SJSA1 (cell line): ENCODE data around the gene CRYL1. TPM values are rescaled to one million over a fixed set of nuclear protein-coding genes. Genes with fewer than 3 reads are reported as not detected.

Source experiments
- DNase-seq, 2 experiments: peaks; one replicate each; pipeline ENCODE4 v3.0.0-alpha.2; 2015 to 2020; ENCODE audit warnings: low spot score in 2 of 2, low read depth in 1 of 2
- H3K27ac ChIP-seq: fragments of 250-450 bp; sonication (Bioruptor Pico); 2 replicates; pipeline ENCODE4 v1.5.1; 2020; ENCODE audit warnings: mild to moderate bottlenecking, moderate library complexity
- H3K27me3 ChIP-seq: fragments of 250-450 bp; sonication (Bioruptor Pico); replicated peaks from 2 replicates; pipeline ENCODE4 v1.5.1; 2020; ENCODE audit warnings: mild to moderate bottlenecking, moderate library complexity
- H3K36me3 ChIP-seq: fragments of 250-450 bp; sonication (Bioruptor Pico); 2 replicates; pipeline ENCODE4 v1.5.1; 2020; ENCODE audit warnings: mild to moderate bottlenecking
- H3K4me1 ChIP-seq: fragments of 250-450 bp; sonication (Bioruptor Pico); replicated peaks from 2 replicates; pipeline ENCODE4 v1.6.1; 2021; ENCODE audit warnings: mild to moderate bottlenecking
- H3K4me3 ChIP-seq: fragments of 250-450 bp; sonication (Bioruptor Pico); 2 replicates; pipeline ENCODE4 v1.5.1; 2020; ENCODE audit warnings: mild to moderate bottlenecking
- H3K9me3 ChIP-seq: fragments of 250-450 bp; sonication (Bioruptor Pico); replicated peaks from 2 replicates; pipeline ENCODE4 v1.5.1; 2020; ENCODE audit warnings: mild to moderate bottlenecking
- total RNA-seq: library from RNA; depleted of rRNA; stranded (reverse); fragments of >200 nt; shearing (Covaris generic); gene quantifications from 2 replicates; pipeline ENCODE4 v1.2.3, GENCODE V29; 2014

CRYL1 gene
- total RNA-seq, 1 experiment from 2014 or later: 7.1 TPM

- Histone ChIP-seq H3K4me1 (peaks cover 9% of the 10 kb centered on the region), H3K36me3 (no peaks in the 10 kb centered on the region), H3K27ac (no peak overlapping the region), H3K9me3 (no peaks in the 10 kb centered on the region), H3K27me3 (no peaks in the 10 kb centered on the region), H3K4me3 (no peak overlapping the region)
- no peak for DNase-seq
Measured at GRCh38 chr13:20410726-20411125, 114.9 kb downstream of the CRYL1 start.

GRCh38 chr13:20408181-20408580, 117.5 kb downstream of the CRYL1 start:
- H3K9me3 ChIP-seq: no peaks in the 10 kb centered on the region
- peaks cover 7% of the 10 kb centered on the region for H3K4me1 ChIP-seq
- H3K36me3 ChIP-seq: no peaks in the 10 kb centered on the region
- no peak for DNase-seq
- no peaks in the 10 kb centered on the region for H3K27me3 ChIP-seq
- no peak overlapping the region for H3K4me3 ChIP-seq
- no peak overlapping the region for H3K27ac ChIP-seq

- Histone ChIP-seq H3K9me3 (no peaks in the 10 kb centered on the region), H3K4me1 (peaks cover 3% of the 10 kb centered on the region), H3K36me3 (no peaks in the 10 kb centered on the region), H3K27me3 (no peaks in the 10 kb centered on the region), H3K27ac (no peak overlapping the region), H3K4me3 (no peak overlapping the region)
- DNase-seq: no peak
Measured at GRCh38 chr13:20407759-20408158, 117.9 kb downstream of the CRYL1 start.

- Histone ChIP-seq H3K9me3 (no peaks in the 10 kb centered on the region), H3K27ac (no peak overlapping the region), H3K27me3 (no peaks in the 10 kb centered on the region), H3K4me3 (no peak overlapping the region), H3K36me3 (no peaks in the 10 kb centered on the region), H3K4me1 (no peaks in the 10 kb centered on the region)
- no peak for DNase-seq
Measured at GRCh38 chr13:20405691-20406090, 120.0 kb downstream of the CRYL1 start.

- Histone ChIP-seq H3K4me3 (no peak overlapping the region), H3K9me3 (no peaks in the 10 kb centered on the region), H3K36me3 (no peaks in the 10 kb centered on the region), H3K27ac (no peak overlapping the region), H3K4me1 (no peaks in the 10 kb centered on the region), H3K27me3 (no peaks in the 10 kb centered on the region)
- DNase-seq: no peak
Measured at GRCh38 chr13:20404488-20405222, 121.0 kb downstream of the CRYL1 start.

GRCh38 chr13:20403826-20404225, 121.8 kb downstream of the CRYL1 start:
- Histone ChIP-seq H3K36me3 (no peaks in the 10 kb centered on the region), H3K4me3 (no peak overlapping the region), H3K27ac (no peak overlapping the region), H3K9me3 (no peaks in the 10 kb centered on the region), H3K4me1 (no peaks in the 10 kb centered on the region), H3K27me3 (no peaks in the 10 kb centered on the region)
- no peak for DNase-seq

GRCh38 chr13:20402881-20403280, 122.8 kb downstream of the CRYL1 start:
- no peak for DNase-seq
- Histone ChIP-seq H3K27me3 (no peaks in the 10 kb centered on the region), H3K27ac (no peak overlapping the region), H3K36me3 (no peaks in the 10 kb centered on the region), H3K4me1 (no peaks in the 10 kb centered on the region), H3K4me3 (no peak overlapping the region), H3K9me3 (no peaks in the 10 kb centered on the region)

GRCh38 chr13:20401931-20402856, 123.5 kb downstream of the CRYL1 start:
- Histone ChIP-seq H3K27ac (no peak overlapping the region), H3K36me3 (no peaks in the 10 kb centered on the region), H3K27me3 (no peaks in the 10 kb centered on the region), H3K9me3 (no peaks in the 10 kb centered on the region), H3K4me3 (no peak overlapping the region), H3K4me1 (no peaks in the 10 kb centered on the region)
- no peak for DNase-seq

GRCh38 chr13:20401531-20401930, 124.1 kb downstream of the CRYL1 start:
- H3K9me3 ChIP-seq: no peaks in the 10 kb centered on the region
- no peak for DNase-seq

GRCh38 chr13:20400774-20401173, 124.9 kb downstream of the CRYL1 start:
- no peaks in the 10 kb centered on the region for H3K4me1 ChIP-seq
- no peaks in the 10 kb centered on the region for H3K36me3 ChIP-seq
- H3K4me3 ChIP-seq: no peak overlapping the region
- no peak for DNase-seq
- H3K9me3 ChIP-seq: no peaks in the 10 kb centered on the region
- H3K27ac ChIP-seq: no peak overlapping the region
- no peaks in the 10 kb centered on the region for H3K27me3 ChIP-seq

More at GRCh38 chr13:20401531-20401930, 124.1 kb downstream of the CRYL1 start:
- H3K27me3 ChIP-seq: no peaks in the 10 kb centered on the region
- no peaks in the 10 kb centered on the region for H3K36me3 ChIP-seq
- H3K4me1 ChIP-seq: no peaks in the 10 kb centered on the region
- no peak overlapping the region for H3K27ac ChIP-seq
- H3K4me3 ChIP-seq: no peak overlapping the region

GRCh38 chr13:20399961-20400360, 125.7 kb downstream of the CRYL1 start:
- H3K27ac ChIP-seq: no peak overlapping the region
- H3K4me3 ChIP-seq: no peak overlapping the region
- H3K36me3 ChIP-seq: no peaks in the 10 kb centered on the region
- H3K4me1 ChIP-seq: no peaks in the 10 kb centered on the region
- no peaks in the 10 kb centered on the region for H3K9me3 ChIP-seq
- H3K27me3 ChIP-seq: no peaks in the 10 kb centered on the region
- no peak for DNase-seq

GRCh38 chr13:20399515-20399914, 126.1 kb downstream of the CRYL1 start:
- Histone ChIP-seq H3K9me3 (no peaks in the 10 kb centered on the region), H3K4me3 (no peak overlapping the region), H3K27ac (no peak overlapping the region), H3K27me3 (no peaks in the 10 kb centered on the region), H3K36me3 (no peaks in the 10 kb centered on the region), H3K4me1 (no peaks in the 10 kb centered on the region)
- DNase-seq: no peak

- Histone ChIP-seq H3K9me3 (no peaks in the 10 kb centered on the region), H3K36me3 (no peaks in the 10 kb centered on the region), H3K4me3 (no peak overlapping the region), H3K27ac (no peak overlapping the region), H3K27me3 (no peaks in the 10 kb centered on the region), H3K4me1 (no peaks in the 10 kb centered on the region)
- DNase-seq: no peak
Measured at GRCh38 chr13:20398459-20398858, 127.2 kb downstream of the CRYL1 start.

- Histone ChIP-seq H3K27me3 (no peaks in the 10 kb centered on the region), H3K4me3 (no peak overlapping the region), H3K27ac (no peak overlapping the region), H3K4me1 (no peaks in the 10 kb centered on the region), H3K9me3 (no peaks in the 10 kb centered on the region), H3K36me3 (no peaks in the 10 kb centered on the region)
- no peak for DNase-seq
Measured at GRCh38 chr13:20397896-20398295, 127.8 kb downstream of the CRYL1 start.
